Endothelial cell of umbilical vein (primary cell): ENCODE measurements around the gene SGF29. TPM values are rescaled to one million over a fixed set of nuclear protein-coding genes. Genes with fewer than 3 reads are reported as not detected.
"Not testable (repeated sequence)": the region's sequence is repeated elsewhere in the genome, so short reads cannot be mapped to it uniquely, and the experiment has no call there.

Experiments
- BruUV-seq: library from RNA; stranded (reverse); fragments of 400-500 nt; replicated peaks from 2 replicates; lab custom pipeline; 2021; lab: Mats Ljungman, UMichigan
- CTCF ChIA-PET: fragments of 300-600, 350-600 bp; sonication (Branson Sonifier 250); formaldehyde crosslinking; loops from one replicate; lab custom pipeline; 2021; ENCODE audit warnings: antibody characterized with exemption, inconsistent platforms; lab: Charles Lee
- POLR2A ChIA-PET: fragments of 300-600, 350-600 bp; sonication (Branson Sonifier 250); formaldehyde crosslinking; loops from one replicate; lab custom pipeline; 2021; ENCODE audit warnings: antibody characterized with exemption, inconsistent platforms; lab: Charles Lee
- DNase-seq: peaks from one replicate; pipeline ENCODE4 v3.0.0-alpha.2; 2011; ENCODE audit warnings: low read depth, low spot score
- FAIRE-seq: peaks from 2 replicates; lab custom pipeline; 2011; peaks lifted over from hg19 to GRCh38; lab: Jason Lieb, UNC
- H2AFZ ChIP-seq: 2 replicates; pipeline ENCODE4 v1.6.0; 2012; ENCODE audit warnings: low read depth, low read length, control low read depth, inconsistent platforms
- H3K27ac ChIP-seq: 2 replicates; pipeline ENCODE4 v1.5.1; 2011; ENCODE audit warnings: low read depth, mild to moderate bottlenecking, control low read depth, low read length, moderate library complexity; ENCODE audit not compliant: insufficient read depth
- H3K27me3 ChIP-seq, 2 experiments: 2 replicates each; pipeline versions ENCODE4 v1.6.0 to v1.6.1; 2011; ENCODE audit warnings: low read length in 2 of 2, mixed read lengths in 1 of 2; ENCODE audit not compliant: control insufficient read depth in 2 of 2, insufficient read depth in 2 of 2
- H3K36me3 ChIP-seq, 2 experiments: 2 replicates in 1 of 2; 3 replicates in 1 of 2; pipeline ENCODE4 v1.5.1; 2011; ENCODE audit warnings: low read length in 2 of 2, mild to moderate bottlenecking in 1 of 2, moderate library complexity in 1 of 2; ENCODE audit not compliant: control insufficient read depth in 2 of 2, insufficient read depth in 2 of 2; ENCODE audit errors: extremely low read depth in 1 of 2
- H3K4me1 ChIP-seq: 3 replicates; pipeline ENCODE4 v1.5.1; 2011; ENCODE audit warnings: mild to moderate bottlenecking, low read length; ENCODE audit not compliant: control insufficient read depth, insufficient read depth; ENCODE audit errors: extremely low read depth
- H3K4me2 ChIP-seq: 2 replicates; pipeline ENCODE4 v1.6.1; 2011; ENCODE audit warnings: low read length, control low read depth, mixed read lengths; ENCODE audit not compliant: insufficient read depth
- H3K4me3 ChIP-seq, 3 experiments: fragments of 200-600 bp in 1 of 3; sonication (generic), shearing (Covaris generic) in 1 of 3; replicated peaks in 1 of 3; 2 replicates each; pipeline ENCODE4 v1.5.1; 2011 to 2016; ENCODE audit warnings: control low read depth in 3 of 3, low read length in 3 of 3, mild to moderate bottlenecking in 2 of 3, inconsistent platforms in 1 of 3, low read depth in 1 of 3, moderate library complexity in 1 of 3; ENCODE audit not compliant: insufficient read depth in 1 of 3
- H3K79me2 ChIP-seq: 2 replicates; pipeline ENCODE4 v1.6.0; 2012; ENCODE audit warnings: low read length, inconsistent platforms; ENCODE audit not compliant: control insufficient read depth, insufficient read depth
- H3K9ac ChIP-seq: replicated peaks from 2 replicates; pipeline ENCODE3; 2011; ENCODE audit warnings: low read length, control low read depth; ENCODE audit not compliant: insufficient read depth; ENCODE audit errors: extremely low read depth
- H3K9me1 ChIP-seq: replicated peaks from 3 replicates; pipeline ENCODE4 v1.6.0; 2011; ENCODE audit warnings: mild to moderate bottlenecking, low read length; ENCODE audit not compliant: control insufficient read depth, insufficient read depth; ENCODE audit errors: extremely low read depth
- H3K9me3 ChIP-seq: replicated peaks from 2 replicates; pipeline ENCODE4 v1.5.1; 2012; ENCODE audit warnings: low read length, inconsistent platforms; ENCODE audit not compliant: control insufficient read depth, insufficient read depth
- H4K20me1 ChIP-seq: replicated peaks from 2 replicates; pipeline ENCODE3; 2011; ENCODE audit warnings: mild to moderate bottlenecking, low read length; ENCODE audit not compliant: control insufficient read depth, insufficient read depth; ENCODE audit errors: extremely low read depth
- dilution Hi-C: fragments of 300-500 bp; cut with MboI; formaldehyde crosslinking; loops from one replicate; pipeline ENCODE4 v1.15.0; 2019; ENCODE audit warnings: low sequenced_read_pairs; ENCODE audit not compliant: extremely low pct_ligation_motif_present
- intact Hi-C: fragments of 100-400 bp; cut with micrococcal nuclease; formaldehyde crosslinking; loops from one replicate; pipeline ENCODE4 v1.10.0; 2022
- polyA plus RNA-seq, 4 experiments: library from polyadenylated mRNA; depleted of rRNA in 3 of 4; stranded (reverse) in 3 of 4; unstranded in 1 of 4; fragments of >200 nt; gene quantifications; 2 replicates each; pipeline versions ENCODE4 v1.2.1 to v1.2.3, GENCODE V29; 2011 to 2012; ENCODE audit warnings: missing spikeins in 1 of 4
- total RNA-seq: library from RNA; stranded (reverse); gene quantifications from 2 replicates; pipeline ENCODE4 v1.2.3, GENCODE V29; 2021
- TF ChIP-seq, protein P1 (sequence below), 2 donors: IDR thresholded peaks; 1 replicate in 1 of 2; 2 replicates in 1 of 2; pipeline ENCODE4 v1.5.1; 2011; ENCODE audit warnings: low read length in 2 of 2, mild to moderate bottlenecking in 2 of 2, moderate library complexity in 2 of 2, control low read depth in 1 of 2, inconsistent platforms in 1 of 2, low read depth in 1 of 2; ENCODE audit not compliant: insufficient read depth in 1 of 2; ENCODE audit errors: extremely low read depth in 1 of 2

Gene SGF29
- total and polyA plus RNA-seq, 2 donors (not counting 3 experiments of a cell fraction or from before 2014, with no cell fraction given): 3.4 to 12.0 TPM

GRCh38 chr16:28615486-28616223, 61.9 kb downstream of the SGF29 start:
- H3K4me3 ChIP-seq, H3K4me1 ChIP-seq, H4K20me1 ChIP-seq, H3K27me3 ChIP-seq, H3K4me2 ChIP-seq, H3K36me3 ChIP-seq, H3K9me1 ChIP-seq, H3K9ac ChIP-seq, dilution Hi-C loops, H3K79me2 ChIP-seq, H3K27ac ChIP-seq, H2AFZ ChIP-seq, POLR2A ChIA-PET, BruUV-seq, H3K9me3 ChIP-seq: not testable (repeated sequence)
- intact Hi-C loops: loop anchor here (5.0 kb wide), 2 partner anchors 88 to 293 kb away; no protein-coding TSS in a partner anchor
- CTCF ChIA-PET: interaction anchor here (1.3 to 1.6 kb wide), 4 partner anchors 12 to 207 kb away, joined by 3 to 4 read pairs (median 4); partner anchors contain the start of gene ATXN2L
- DNase-seq: peak; percentile 24
- TF ChIP-seq, protein P1, sequence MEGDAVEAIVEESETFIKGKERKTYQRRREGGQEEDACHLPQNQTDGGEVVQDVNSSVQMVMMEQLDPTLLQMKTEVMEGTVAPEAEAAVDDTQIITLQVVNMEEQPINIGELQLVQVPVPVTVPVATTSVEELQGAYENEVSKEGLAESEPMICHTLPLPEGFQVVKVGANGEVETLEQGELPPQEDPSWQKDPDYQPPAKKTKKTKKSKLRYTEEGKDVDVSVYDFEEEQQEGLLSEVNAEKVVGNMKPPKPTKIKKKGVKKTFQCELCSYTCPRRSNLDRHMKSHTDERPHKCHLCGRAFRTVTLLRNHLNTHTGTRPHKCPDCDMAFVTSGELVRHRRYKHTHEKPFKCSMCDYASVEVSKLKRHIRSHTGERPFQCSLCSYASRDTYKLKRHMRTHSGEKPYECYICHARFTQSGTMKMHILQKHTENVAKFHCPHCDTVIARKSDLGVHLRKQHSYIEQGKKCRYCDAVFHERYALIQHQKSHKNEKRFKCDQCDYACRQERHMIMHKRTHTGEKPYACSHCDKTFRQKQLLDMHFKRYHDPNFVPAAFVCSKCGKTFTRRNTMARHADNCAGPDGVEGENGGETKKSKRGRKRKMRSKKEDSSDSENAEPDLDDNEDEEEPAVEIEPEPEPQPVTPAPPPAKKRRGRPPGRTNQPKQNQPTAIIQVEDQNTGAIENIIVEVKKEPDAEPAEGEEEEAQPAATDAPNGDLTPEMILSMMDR (IDR thresholded peaks at IDR 0.05; ENCODE audit: extremely low read depth in 1 of 2, insufficient read depth in 1 of 2, low read depth in 1 of 2, low read length in 2 of 2): peak in 1 of 2 donors; percentile 56
- peak; percentile 58 for FAIRE-seq

GRCh38 chr16:28616224-28616577, 62.5 kb downstream of the SGF29 start:
- dilution Hi-C loops, H3K4me2 ChIP-seq, BruUV-seq, H3K4me1 ChIP-seq, DNase-seq, H3K4me3 ChIP-seq, H3K9me3 ChIP-seq, POLR2A ChIA-PET, H4K20me1 ChIP-seq, H3K27me3 ChIP-seq, FAIRE-seq, H2AFZ ChIP-seq, H3K27ac ChIP-seq, H3K36me3 ChIP-seq, H3K9me1 ChIP-seq, H3K9ac ChIP-seq, H3K79me2 ChIP-seq: not testable (repeated sequence)
- intact Hi-C loops: loop anchor here (5.0 kb wide), 2 partner anchors 89 to 294 kb away; no protein-coding TSS in a partner anchor
- CTCF ChIA-PET: interaction anchor here (1.3 to 1.6 kb wide), 4 partner anchors 12 to 206 kb away, joined by 3 to 4 read pairs (median 4); partner anchors contain the start of gene ATXN2L
